Testis (tissue), 3 donors: ENCODE data around the gene C6orf47. TPM values are rescaled to one million over a fixed set of nuclear protein-coding genes. Genes with fewer than 3 reads are reported as not detected.

ENCODE experiments used
- DNase-seq: peaks from one replicate; pipeline ENCODE4 v3.0.0-alpha.2; 2019
- H3K27ac ChIP-seq, 2 donors: fragments of 200-600 bp; sonication (generic); one replicate each; pipeline ENCODE4 v1.5.1; 2019
- H3K27me3 ChIP-seq: fragments of 200-600 bp; sonication (generic); one replicate; pipeline ENCODE4 v1.5.1; 2019
- H3K36me3 ChIP-seq: fragments of 200-600 bp; sonication (generic); one replicate; pipeline ENCODE4 v1.5.1; 2017; ENCODE audit warnings: low read depth; ENCODE audit errors: missing control alignments
- H3K4me1 ChIP-seq: fragments of 200-600 bp; sonication (generic); one replicate; pipeline ENCODE4 v1.5.1; 2019
- H3K4me3 ChIP-seq, 2 donors: fragments of 200-600 bp; sonication (generic); one replicate each; pipeline ENCODE4 v1.5.1; 2017 to 2019
- H3K9me3 ChIP-seq: fragments of 200-600 bp; sonication (generic); one replicate; pipeline ENCODE4 v1.5.1; 2017
- POLR2A ChIP-seq: fragments of 450-650 bp; IDR thresholded peaks from one replicate; pipeline ENCODE4 v1.6.1; 2017; ENCODE audit warnings: antibody characterized with exemption, mild to moderate bottlenecking, moderate library complexity
- WGBS, 2 donors: methylation state at CpG; one replicate each; pipeline ENCODE4 v1.1.5; 2018; 5-methylcytosine and 5-hydroxymethylcytosine counted together
- intact Hi-C: fragments of 100-400 bp; cut with DNase I; formaldehyde crosslinking; loops from one replicate; pipeline ENCODE4 v1.15.1; 2023; ENCODE audit warnings: low total_unique reads
- polyA plus RNA-seq: library from polyadenylated mRNA; stranded (reverse); fragments of 350-450 nt; fragmentation: Illumina TruSeq; extraction: RNeasy Lipid Tissue Mini Kit (QIAGEN cat#74804); gene quantifications from one replicate; pipeline ENCODE4 v1.2.3, GENCODE V29; 2014; ENCODE audit warnings: low read depth, low replicate concordance; ENCODE audit not compliant: insufficient read depth
- total RNA-seq, 2 donors: library from RNA; depleted of rRNA; stranded (reverse); fragments of >200 nt; gene quantifications; one replicate each; pipeline ENCODE4 v1.2.3, GENCODE V29; 2016
- TF ChIP-seq, protein P1 (sequence below), 3 experiments: fragments of 450-650 bp in 2 of 3; fragments of 200-600 bp in 1 of 3; sonication (generic) in 1 of 3; IDR thresholded peaks; one replicate each; pipeline ENCODE4 v1.5.1; 2016 to 2019; ENCODE audit warnings: antibody characterized with exemption in 3 of 3, mild to moderate bottlenecking in 2 of 3, moderate library complexity in 1 of 3

Gene C6orf47
- total and polyA plus RNA-seq, 3 donors from 2014 or later = 11.9 to 17.8 (median 13.9) TPM

DNA sequence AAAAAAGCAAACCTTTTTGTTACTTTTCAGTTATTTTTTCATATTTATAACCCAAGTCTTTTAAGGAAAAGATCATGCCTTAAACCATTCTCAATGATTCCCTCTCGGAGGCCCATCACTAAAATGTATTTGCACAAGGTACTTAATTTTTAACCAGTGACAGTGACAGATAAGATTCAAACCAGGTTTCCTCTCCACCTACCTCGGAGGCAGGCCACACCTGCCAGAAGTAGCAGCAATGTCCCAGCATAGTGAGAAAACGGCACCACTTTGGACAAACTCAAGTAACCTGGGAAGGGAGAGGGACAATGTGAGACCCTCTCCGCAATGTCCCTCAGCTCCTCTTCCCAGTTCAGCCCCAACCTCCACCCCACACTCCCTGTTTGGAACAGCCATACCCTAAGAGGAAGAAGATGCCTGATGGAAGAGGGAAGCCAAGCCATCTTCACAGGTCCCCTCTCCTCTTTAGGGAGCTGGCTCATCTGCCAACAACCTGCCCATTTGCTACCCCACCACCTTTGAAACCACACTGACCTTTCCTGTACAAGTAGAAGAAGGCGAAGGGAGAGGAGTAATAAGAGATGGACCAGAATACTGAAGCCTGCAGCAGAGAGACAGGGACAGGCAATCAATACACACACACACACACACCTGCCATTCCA lies 40.3 kb upstream of the C6orf47 start:
- H3K27ac ChIP-seq = no peak overlapping the region
- TF ChIP-seq, protein P1, sequence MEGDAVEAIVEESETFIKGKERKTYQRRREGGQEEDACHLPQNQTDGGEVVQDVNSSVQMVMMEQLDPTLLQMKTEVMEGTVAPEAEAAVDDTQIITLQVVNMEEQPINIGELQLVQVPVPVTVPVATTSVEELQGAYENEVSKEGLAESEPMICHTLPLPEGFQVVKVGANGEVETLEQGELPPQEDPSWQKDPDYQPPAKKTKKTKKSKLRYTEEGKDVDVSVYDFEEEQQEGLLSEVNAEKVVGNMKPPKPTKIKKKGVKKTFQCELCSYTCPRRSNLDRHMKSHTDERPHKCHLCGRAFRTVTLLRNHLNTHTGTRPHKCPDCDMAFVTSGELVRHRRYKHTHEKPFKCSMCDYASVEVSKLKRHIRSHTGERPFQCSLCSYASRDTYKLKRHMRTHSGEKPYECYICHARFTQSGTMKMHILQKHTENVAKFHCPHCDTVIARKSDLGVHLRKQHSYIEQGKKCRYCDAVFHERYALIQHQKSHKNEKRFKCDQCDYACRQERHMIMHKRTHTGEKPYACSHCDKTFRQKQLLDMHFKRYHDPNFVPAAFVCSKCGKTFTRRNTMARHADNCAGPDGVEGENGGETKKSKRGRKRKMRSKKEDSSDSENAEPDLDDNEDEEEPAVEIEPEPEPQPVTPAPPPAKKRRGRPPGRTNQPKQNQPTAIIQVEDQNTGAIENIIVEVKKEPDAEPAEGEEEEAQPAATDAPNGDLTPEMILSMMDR (IDR thresholded peaks at IDR 0.05) = no peak
- TF ChIP-seq POLR2A = no peak
- H3K36me3 ChIP-seq = no peaks in the 10 kb centered on the region
- H3K4me1 ChIP-seq = peaks cover 10% of the 10 kb centered on the region
- H3K9me3 ChIP-seq = no peaks in the 10 kb centered on the region
- WGBS, 2 donors = 86 to 91% methylated on average over 5 of the region's 5 CpGs
- no peak overlapping the region for H3K4me3 ChIP-seq
- intact Hi-C loops = no loop called here
- DNase-seq = no peak
- no peaks in the 10 kb centered on the region for H3K27me3 ChIP-seq

DNA sequence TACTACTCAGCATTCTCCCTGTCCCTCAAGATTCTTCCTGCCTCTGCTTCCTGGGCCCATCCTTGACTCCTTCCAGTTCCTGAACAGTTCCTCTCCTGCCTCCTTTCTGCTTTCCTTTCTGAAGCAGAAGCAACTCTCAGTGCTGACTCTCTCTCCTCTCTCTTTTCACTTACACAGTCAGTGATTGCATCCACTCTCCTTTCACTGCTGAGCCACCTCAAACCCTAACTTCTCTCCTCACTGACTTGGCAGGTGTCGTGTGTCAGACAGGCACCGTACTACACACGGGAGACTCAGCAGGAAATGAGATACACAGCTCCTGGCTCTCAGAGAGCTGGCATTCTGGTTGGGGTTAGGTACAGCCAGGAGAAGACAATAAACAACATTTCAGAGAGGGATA lies 37.0 kb upstream of the C6orf47 start:
- intact Hi-C loops = no loop called here

DNA sequence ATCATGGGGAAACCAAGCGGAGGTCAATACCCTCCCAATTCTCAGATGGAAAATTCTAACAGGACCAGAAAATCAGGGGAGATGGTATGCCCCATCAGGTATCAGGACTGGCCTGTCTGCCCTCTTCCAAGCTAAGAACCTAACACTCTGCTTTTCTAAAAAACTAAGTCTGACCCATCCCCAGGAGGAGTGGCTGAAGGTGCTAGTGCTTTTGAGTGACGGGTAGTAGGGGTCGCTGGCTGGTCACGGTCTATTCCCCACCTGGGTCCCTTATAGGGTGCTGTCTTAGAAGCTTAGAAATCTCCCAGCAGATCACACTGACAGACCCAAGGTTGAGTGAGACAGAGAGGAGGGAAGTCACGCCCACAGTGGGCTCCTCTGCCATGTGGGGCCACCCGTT lies 33.0 kb upstream of the C6orf47 start:
- H3K27ac ChIP-seq = no peak overlapping the region
- H3K27me3 ChIP-seq = no peaks in the 10 kb centered on the region
- no peak overlapping the region for H3K4me3 ChIP-seq
- H3K36me3 ChIP-seq = no peaks in the 10 kb centered on the region
- no peak for DNase-seq
- no peaks in the 10 kb centered on the region for H3K9me3 ChIP-seq
- peaks cover 4% of the 10 kb centered on the region for H3K4me1 ChIP-seq
- TF ChIP-seq, protein P1 (IDR thresholded peaks at IDR 0.05) = no peak
- TF ChIP-seq POLR2A = no peak
- 86 to 87% methylated on average over 6 of the region's 6 CpGs for WGBS, 2 donors
- intact Hi-C loops = no loop called here

More for the DNA sequence above, 37.0 kb upstream of the C6orf47 start:
- Histone ChIP-seq H3K36me3 (no peaks in the 10 kb centered on the region), H3K9me3 (no peaks in the 10 kb centered on the region), H3K4me3 (no peak overlapping the region), H3K27ac (no peak overlapping the region), H3K27me3 (no peaks in the 10 kb centered on the region), H3K4me1 (peaks cover 10% of the 10 kb centered on the region)
- TF ChIP-seq, protein P1 (IDR thresholded peaks at IDR 0.05) = no peak
- TF ChIP-seq POLR2A = no peak
- WGBS, 2 donors = 57 to 65% methylated on average over 3 of the region's 3 CpGs
- DNase-seq = no peak

DNA sequence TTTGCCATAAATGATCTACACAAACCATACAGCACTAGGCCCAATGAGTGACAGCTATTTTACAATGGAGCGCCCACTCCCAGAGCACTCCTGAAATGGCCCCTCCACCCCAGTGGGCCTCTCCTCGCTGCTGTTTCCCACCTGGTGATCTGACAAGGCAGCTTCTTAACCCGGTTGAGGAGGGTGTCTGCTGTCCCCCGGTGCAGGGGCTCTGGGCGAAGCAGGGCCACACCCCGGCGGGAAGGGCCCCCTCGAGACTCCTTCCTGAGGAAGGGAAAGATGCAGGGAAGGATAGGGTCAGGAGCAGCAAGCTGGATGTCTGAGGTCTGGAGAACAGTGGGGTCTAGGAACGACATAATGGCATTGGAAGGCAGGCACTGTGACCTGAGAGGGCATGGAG lies 32.3 kb upstream of the C6orf47 start:
- 86 to 93% methylated on average over 9 of the region's 9 CpGs for WGBS, 2 donors
- Histone ChIP-seq H3K36me3 (no peaks in the 10 kb centered on the region), H3K4me3 (no peak overlapping the region), H3K9me3 (no peaks in the 10 kb centered on the region), H3K27ac (no peak overlapping the region), H3K4me1 (peaks cover 4% of the 10 kb centered on the region), H3K27me3 (no peaks in the 10 kb centered on the region)
- intact Hi-C loops = no loop called here
- DNase-seq = no peak
- TF ChIP-seq, protein P1 (IDR thresholded peaks at IDR 0.05) = no peak
- TF ChIP-seq POLR2A = no peak

DNA sequence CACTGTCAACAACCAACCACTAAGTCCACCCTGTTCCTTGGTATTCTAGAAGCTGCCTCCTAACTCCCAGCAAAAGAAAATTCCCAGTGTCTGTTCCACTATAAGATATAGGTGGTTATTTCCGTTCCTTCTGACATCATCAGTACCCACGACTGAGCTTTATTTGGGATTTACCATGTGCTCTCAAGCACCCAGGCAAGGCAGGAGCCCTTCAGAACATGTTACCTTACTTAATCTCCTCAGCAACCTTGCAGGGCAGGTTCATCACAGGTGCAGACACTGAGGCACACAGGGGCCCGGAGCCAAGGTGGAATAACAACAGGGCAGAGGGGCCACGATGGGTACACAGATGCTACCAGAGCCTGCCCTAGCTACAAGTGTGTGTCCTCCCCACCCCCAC lies 31.8 kb upstream of the C6orf47 start:
- intact Hi-C loops = no loop called here
- Histone ChIP-seq H3K4me1 (peaks cover 4% of the 10 kb centered on the region), H3K36me3 (no peaks in the 10 kb centered on the region), H3K4me3 (no peak overlapping the region), H3K27me3 (no peaks in the 10 kb centered on the region), H3K27ac (no peak overlapping the region), H3K9me3 (no peaks in the 10 kb centered on the region)
- TF ChIP-seq, protein P1 (IDR thresholded peaks at IDR 0.05) = no peak
- no peak for TF ChIP-seq POLR2A
- 87 to 93% methylated on average over 4 of the region's 4 CpGs for WGBS, 2 donors
- no peak for DNase-seq
